K562 (cell line): Measurements from ENCODE around the gene PEX7. TPM values are rescaled to one million over a fixed set of nuclear protein-coding genes. Genes with fewer than 3 reads are reported as not detected.

Experiments
- BCL6 ChIP-seq: fragments of 250-450 bp; sonication (Bioruptor Pico); IDR thresholded peaks from 2 replicates; pipeline ENCODE4 v1.4.0; 2020
- CEBPG ChIP-seq, 3 experiments: fragments of 200-800 bp in 1 of 3; sonication (Bioruptor generic) in 1 of 3; sonication (generic) in 1 of 3; formaldehyde crosslinking in 1 of 3; IDR thresholded peaks in 2 of 3; conservative IDR thresholded peaks in 1 of 3; 2 replicates each; pipeline versions ENCODE4 v1.6.1 to v1.8.0; 2016 to 2022; ENCODE audit warnings: missing compliant biosample characterization in 2 of 3, missing genetic modification characterization in 2 of 3, mild to moderate bottlenecking in 1 of 3, missing genetic modification reagents in 1 of 3
- FOXM1 ChIP-seq, 2 experiments: fragments of 450-650 bp in 1 of 2; sonication (generic) in 1 of 2; formaldehyde crosslinking in 1 of 2; IDR thresholded peaks; 2 replicates each; pipeline versions ENCODE4 v1.6.1 to v1.9.0; 2017 to 2022; ENCODE audit warnings: low read depth in 2 of 2, mild to moderate bottlenecking in 2 of 2, missing genetic modification reagents in 1 of 2, moderate library complexity in 1 of 2
- LEF1 ChIP-seq: fragments of 450-650 bp; IDR thresholded peaks from 2 replicates; pipeline ENCODE4 v1.6.1; 2016; ENCODE audit warnings: mild to moderate bottlenecking
- MEIS2 ChIP-seq: fragments of 450-650 bp; IDR thresholded peaks from 2 replicates; pipeline ENCODE4 v1.6.1; 2014; ENCODE audit warnings: mild to moderate bottlenecking; ENCODE audit not compliant: partially characterized antibody
- NFXL1 ChIP-seq: fragments of 450-650 bp; formaldehyde crosslinking; IDR thresholded peaks from 2 replicates; pipeline ENCODE4 v1.4.0; 2021; ENCODE audit warnings: mild to moderate bottlenecking
- RBM25 ChIP-seq: fragments of 200-400 bp; formaldehyde crosslinking; IDR thresholded peaks from 2 replicates; pipeline ENCODE4 v1.6.1; 2018; ENCODE audit warnings: low read length, low read depth, moderate library complexity; ENCODE audit not compliant: severe bottlenecking
- SMC3 ChIP-seq: conservative IDR thresholded peaks from 2 replicates; pipeline ENCODE4 v1.6.1; 2011; ENCODE audit warnings: low read depth, low read length, improper control_type of control experiment; ENCODE audit not compliant: insufficient read depth
- ZKSCAN1 ChIP-seq: fragments of 150-350 bp; IDR thresholded peaks from 2 replicates; pipeline ENCODE4 v1.6.1; 2016; ENCODE audit warnings: low read depth, low read length
- ZNF695 ChIP-seq: fragments of 450-650 bp; formaldehyde crosslinking; IDR thresholded peaks from 2 replicates; pipeline ENCODE4 v1.4.0; 2020; ENCODE audit warnings: mild to moderate bottlenecking, moderate library complexity
- ZNF75A ChIP-seq: fragments of 450-650 bp; formaldehyde crosslinking; IDR thresholded peaks from 2 replicates; pipeline ENCODE4 v1.4.0; 2020; ENCODE audit warnings: mild to moderate bottlenecking
- polyA plus RNA-seq, 8 experiments: library from polyadenylated mRNA; depleted of rRNA in 4 of 8; stranded (reverse) in 5 of 8; unstranded in 3 of 8; fragments of >200 nt; fragmentation: Nextera tagmentation in 2 of 8; fragmentation: Illumina TruSeq in 1 of 8; extraction: Ambion mirVana in 2 of 8; extraction: Trizol in 1 of 8; gene quantifications; 2 replicates each; pipeline versions ENCODE4 v1.2.1 to v1.2.3, GENCODE V29; 2011 to 2014; ENCODE audit warnings: inconsistent platforms in 1 of 8, missing spikeins in 1 of 8
- total RNA-seq, 7 experiments: library from RNA; depleted of rRNA in 6 of 7; stranded (reverse); fragments of >200 nt in 6 of 7; fragmentation: Illumina TruSeq in 2 of 7; extraction: Trizol in 2 of 7; gene quantifications; 2 replicates each; pipeline versions ENCODE4 v1.2.1 to v1.2.3, GENCODE V29; 2011 to 2021; ENCODE audit warnings: low replicate concordance in 1 of 7
- TF ChIP-seq, protein P1 (sequence below): IDR thresholded peaks from 2 replicates; pipeline ENCODE4 v1.6.1; 2011; ENCODE audit warnings: borderline replicate concordance, low read depth, mild to moderate bottlenecking, moderate library complexity, low read length; ENCODE audit not compliant: insufficient read depth, poor library complexity, severe bottlenecking
- TF ChIP-seq, protein P2 (sequence below): sonication (generic); formaldehyde crosslinking; IDR thresholded peaks from 2 replicates; pipeline ENCODE4 v1.8.0; 2023; ENCODE audit warnings: mild to moderate bottlenecking, missing genetic modification reagents
- TF ChIP-seq, protein P3 (sequence below): sonication (generic); formaldehyde crosslinking; IDR thresholded peaks from 2 replicates; pipeline ENCODE4 v1.8.1; 2022; ENCODE audit warnings: missing genetic modification reagents
- TF ChIP-seq, protein P4 (sequence below): fragments of 250-450 bp; sonication (Bioruptor Pico); IDR thresholded peaks from 2 replicates; pipeline ENCODE4 v1.4.0; 2020; ENCODE audit warnings: mild to moderate bottlenecking, moderate library complexity

The PEX7 gene
- total and polyA plus RNA-seq, 9 of the 15 experiments (the other 6 are each of a cell fraction or from before 2014, with no cell fraction given): 1.6 to 12.9 (median 9.1) TPM

DNA sequence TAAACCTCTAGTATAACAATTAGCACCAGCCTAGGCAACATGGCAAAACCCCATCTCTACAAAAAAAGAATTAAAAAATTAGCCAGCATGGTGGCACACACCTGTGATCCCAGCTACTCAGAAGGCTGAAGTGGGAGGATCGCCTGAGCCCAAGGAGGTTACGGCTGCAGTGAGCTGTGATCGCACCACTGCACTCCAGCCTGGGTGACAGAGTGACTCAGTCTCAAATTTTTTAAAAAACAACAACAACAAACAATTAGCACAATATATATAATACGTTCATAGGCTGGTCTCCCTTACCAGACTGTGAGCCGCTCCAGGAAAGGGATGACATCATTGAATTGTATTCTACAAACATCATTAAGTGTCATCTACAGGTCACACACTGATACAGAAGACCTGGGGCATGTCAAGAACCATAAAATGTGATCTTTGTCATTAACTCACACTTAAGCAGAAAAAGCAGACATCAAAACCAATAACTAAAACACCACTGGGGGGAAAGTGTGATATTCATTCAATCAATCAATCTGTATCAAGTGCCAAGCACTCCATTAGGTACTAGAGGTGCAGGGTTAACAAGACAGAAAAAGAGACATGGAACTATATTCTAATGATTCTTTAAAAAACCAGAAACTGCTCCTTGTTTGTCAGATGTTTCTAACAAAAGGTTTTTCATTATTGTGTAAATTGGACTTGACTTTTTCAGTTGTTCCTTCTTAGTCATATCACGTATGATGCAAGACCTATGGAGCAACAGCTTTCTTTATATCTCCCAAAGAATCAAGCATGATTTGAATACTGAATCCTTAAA is 48.0 kb upstream of the PEX7 start (continued):
- TF ChIP-seq CEBPG (CRISPR knock-in tag; IDR thresholded peaks at IDR 0.05) (peak; percentile 77), CEBPG (tag; conservative IDR thresholded peaks at IDR 0.05 in 1 of 2, IDR thresholded peaks at IDR 0.05 in 1 of 2) (peak; percentile 98 to 99), SMC3 (no peak), NFXL1 (CRISPR knock-in tag) (peak; percentile 76; the same call in 1 of the 2 replicates), ZKSCAN1 (no peak), ZNF75A (CRISPR knock-in tag) (no peak), ZNF695 (CRISPR knock-in tag) (no peak), FOXM1 (IDR thresholded peaks at IDR 0.05; ENCODE audit: low read depth) (0 out of 2 replicates have a peak, but pooled peaks have one; percentile 11), FOXM1 (CRISPR knock-in tag; IDR thresholded peaks at IDR 0.05; ENCODE audit: low read depth) (no peak), LEF1 (no peak), MEIS2 (no peak), BCL6 (CRISPR knock-in tag) (no peak), RBM25 (no peak)
- TF ChIP-seq, protein P1, sequence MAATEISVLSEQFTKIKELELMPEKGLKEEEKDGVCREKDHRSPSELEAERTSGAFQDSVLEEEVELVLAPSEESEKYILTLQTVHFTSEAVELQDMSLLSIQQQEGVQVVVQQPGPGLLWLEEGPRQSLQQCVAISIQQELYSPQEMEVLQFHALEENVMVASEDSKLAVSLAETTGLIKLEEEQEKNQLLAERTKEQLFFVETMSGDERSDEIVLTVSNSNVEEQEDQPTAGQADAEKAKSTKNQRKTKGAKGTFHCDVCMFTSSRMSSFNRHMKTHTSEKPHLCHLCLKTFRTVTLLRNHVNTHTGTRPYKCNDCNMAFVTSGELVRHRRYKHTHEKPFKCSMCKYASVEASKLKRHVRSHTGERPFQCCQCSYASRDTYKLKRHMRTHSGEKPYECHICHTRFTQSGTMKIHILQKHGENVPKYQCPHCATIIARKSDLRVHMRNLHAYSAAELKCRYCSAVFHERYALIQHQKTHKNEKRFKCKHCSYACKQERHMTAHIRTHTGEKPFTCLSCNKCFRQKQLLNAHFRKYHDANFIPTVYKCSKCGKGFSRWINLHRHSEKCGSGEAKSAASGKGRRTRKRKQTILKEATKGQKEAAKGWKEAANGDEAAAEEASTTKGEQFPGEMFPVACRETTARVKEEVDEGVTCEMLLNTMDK: no peak
- TF ChIP-seq, protein P2, sequence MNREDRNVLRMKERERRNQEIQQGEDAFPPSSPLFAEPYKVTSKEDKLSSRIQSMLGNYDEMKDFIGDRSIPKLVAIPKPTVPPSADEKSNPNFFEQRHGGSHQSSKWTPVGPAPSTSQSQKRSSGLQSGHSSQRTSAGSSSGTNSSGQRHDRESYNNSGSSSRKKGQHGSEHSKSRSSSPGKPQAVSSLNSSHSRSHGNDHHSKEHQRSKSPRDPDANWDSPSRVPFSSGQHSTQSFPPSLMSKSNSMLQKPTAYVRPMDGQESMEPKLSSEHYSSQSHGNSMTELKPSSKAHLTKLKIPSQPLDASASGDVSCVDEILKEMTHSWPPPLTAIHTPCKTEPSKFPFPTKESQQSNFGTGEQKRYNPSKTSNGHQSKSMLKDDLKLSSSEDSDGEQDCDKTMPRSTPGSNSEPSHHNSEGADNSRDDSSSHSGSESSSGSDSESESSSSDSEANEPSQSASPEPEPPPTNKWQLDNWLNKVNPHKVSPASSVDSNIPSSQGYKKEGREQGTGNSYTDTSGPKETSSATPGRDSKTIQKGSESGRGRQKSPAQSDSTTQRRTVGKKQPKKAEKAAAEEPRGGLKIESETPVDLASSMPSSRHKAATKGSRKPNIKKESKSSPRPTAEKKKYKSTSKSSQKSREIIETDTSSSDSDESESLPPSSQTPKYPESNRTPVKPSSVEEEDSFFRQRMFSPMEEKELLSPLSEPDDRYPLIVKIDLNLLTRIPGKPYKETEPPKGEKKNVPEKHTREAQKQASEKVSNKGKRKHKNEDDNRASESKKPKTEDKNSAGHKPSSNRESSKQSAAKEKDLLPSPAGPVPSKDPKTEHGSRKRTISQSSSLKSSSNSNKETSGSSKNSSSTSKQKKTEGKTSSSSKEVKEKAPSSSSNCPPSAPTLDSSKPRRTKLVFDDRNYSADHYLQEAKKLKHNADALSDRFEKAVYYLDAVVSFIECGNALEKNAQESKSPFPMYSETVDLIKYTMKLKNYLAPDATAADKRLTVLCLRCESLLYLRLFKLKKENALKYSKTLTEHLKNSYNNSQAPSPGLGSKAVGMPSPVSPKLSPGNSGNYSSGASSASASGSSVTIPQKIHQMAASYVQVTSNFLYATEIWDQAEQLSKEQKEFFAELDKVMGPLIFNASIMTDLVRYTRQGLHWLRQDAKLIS (CRISPR knock-in tag): no peak
- TF ChIP-seq, protein P3, sequence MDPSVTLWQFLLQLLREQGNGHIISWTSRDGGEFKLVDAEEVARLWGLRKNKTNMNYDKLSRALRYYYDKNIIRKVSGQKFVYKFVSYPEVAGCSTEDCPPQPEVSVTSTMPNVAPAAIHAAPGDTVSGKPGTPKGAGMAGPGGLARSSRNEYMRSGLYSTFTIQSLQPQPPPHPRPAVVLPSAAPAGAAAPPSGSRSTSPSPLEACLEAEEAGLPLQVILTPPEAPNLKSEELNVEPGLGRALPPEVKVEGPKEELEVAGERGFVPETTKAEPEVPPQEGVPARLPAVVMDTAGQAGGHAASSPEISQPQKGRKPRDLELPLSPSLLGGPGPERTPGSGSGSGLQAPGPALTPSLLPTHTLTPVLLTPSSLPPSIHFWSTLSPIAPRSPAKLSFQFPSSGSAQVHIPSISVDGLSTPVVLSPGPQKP: no peak
- TF ChIP-seq, protein P4, sequence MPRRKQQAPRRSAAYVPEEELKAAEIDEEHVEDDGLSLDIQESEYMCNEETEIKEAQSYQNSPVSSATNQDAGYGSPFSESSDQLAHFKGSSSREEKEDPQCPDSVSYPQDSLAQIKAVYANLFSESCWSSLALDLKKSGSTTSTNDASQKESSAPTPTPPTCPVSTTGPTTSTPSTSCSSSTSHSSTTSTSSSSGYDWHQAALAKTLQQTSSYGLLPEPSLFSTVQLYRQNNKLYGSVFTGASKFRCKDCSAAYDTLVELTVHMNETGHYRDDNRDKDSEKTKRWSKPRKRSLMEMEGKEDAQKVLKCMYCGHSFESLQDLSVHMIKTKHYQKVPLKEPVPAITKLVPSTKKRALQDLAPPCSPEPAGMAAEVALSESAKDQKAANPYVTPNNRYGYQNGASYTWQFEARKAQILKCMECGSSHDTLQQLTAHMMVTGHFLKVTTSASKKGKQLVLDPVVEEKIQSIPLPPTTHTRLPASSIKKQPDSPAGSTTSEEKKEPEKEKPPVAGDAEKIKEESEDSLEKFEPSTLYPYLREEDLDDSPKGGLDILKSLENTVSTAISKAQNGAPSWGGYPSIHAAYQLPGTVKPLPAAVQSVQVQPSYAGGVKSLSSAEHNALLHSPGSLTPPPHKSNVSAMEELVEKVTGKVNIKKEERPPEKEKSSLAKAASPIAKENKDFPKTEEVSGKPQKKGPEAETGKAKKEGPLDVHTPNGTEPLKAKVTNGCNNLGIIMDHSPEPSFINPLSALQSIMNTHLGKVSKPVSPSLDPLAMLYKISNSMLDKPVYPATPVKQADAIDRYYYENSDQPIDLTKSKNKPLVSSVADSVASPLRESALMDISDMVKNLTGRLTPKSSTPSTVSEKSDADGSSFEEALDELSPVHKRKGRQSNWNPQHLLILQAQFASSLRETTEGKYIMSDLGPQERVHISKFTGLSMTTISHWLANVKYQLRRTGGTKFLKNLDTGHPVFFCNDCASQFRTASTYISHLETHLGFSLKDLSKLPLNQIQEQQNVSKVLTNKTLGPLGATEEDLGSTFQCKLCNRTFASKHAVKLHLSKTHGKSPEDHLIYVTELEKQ (CRISPR knock-in tag): no peak
